Activated T-helper 17 cell treated with anti-CD3 and anti-CD28 coated beads, Interleukin-2, amount 50 U/mL, for 72 hours (primary cell): ENCODE results near the gene CACNG3. TPM values are rescaled to one million over a fixed set of nuclear protein-coding genes. Genes with fewer than 3 reads are reported as not detected.

ENCODE experiments used
- ATAC-seq: fragments of 150-1000 bp; cut with Tn5 transposase; replicated peaks from 2 replicates; pipeline ENCODE4 v1.10.0; 2021; ENCODE audit warnings: mild to moderate bottlenecking, moderate library complexity
- H3K27ac Mint-ChIP-seq: one replicate; pipeline ENCODE4 v1.8.0; 2022; ENCODE audit warnings: mixed read lengths
- H3K27me3 Mint-ChIP-seq: one replicate; pipeline ENCODE4 v1.8.0; 2022; ENCODE audit warnings: mixed read lengths
- H3K36me3 Mint-ChIP-seq: one replicate; pipeline ENCODE4 v1.8.0; 2022; ENCODE audit warnings: low read depth, mild to moderate bottlenecking, mixed read lengths
- H3K4me1 Mint-ChIP-seq: one replicate; pipeline ENCODE4 v1.8.0; 2022; ENCODE audit warnings: mixed read lengths
- H3K4me3 Mint-ChIP-seq: one replicate; pipeline ENCODE4 v1.8.0; 2022; ENCODE audit warnings: mild to moderate bottlenecking, mixed read lengths
- H3K9me3 Mint-ChIP-seq: one replicate; pipeline ENCODE4 v1.8.0; 2022; ENCODE audit warnings: mixed read lengths
- total RNA-seq, 2 donors: library from RNA; stranded (reverse); gene quantifications; one replicate each; pipeline ENCODE4 v1.2.3, GENCODE V29; 2022

CACNG3 gene
- total RNA-seq, 2 donors from 2014 or later = not detected

DNA sequence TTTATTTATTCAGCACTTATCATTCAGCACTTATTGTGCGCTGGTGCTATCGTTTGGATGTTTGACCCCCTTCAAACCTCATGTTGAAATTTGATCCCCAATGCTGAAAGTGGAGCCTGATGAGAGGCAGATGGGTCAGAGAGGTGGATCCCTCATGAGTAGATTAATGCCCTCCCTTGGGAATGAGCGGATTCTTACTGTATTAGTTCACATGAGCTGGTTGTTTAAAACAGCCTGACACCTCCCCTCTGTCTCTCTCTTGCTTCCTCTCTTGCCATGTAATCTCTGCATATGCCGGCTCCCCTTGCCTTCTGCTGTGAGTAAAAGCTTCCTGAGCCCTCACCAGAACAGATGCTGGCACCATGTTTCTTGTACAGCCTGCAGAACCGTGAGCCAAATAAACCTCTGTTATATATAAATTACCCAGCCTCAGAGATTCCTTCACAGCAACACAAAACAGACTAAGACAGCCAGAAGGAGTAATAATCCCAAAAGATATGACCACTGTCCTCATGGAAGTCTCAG lies 111.1 kb downstream of the CACNG3 start:
- Mint-ChIP-seq H3K27ac (no peak overlapping the region), H3K4me3 (no peak overlapping the region)

DNA sequence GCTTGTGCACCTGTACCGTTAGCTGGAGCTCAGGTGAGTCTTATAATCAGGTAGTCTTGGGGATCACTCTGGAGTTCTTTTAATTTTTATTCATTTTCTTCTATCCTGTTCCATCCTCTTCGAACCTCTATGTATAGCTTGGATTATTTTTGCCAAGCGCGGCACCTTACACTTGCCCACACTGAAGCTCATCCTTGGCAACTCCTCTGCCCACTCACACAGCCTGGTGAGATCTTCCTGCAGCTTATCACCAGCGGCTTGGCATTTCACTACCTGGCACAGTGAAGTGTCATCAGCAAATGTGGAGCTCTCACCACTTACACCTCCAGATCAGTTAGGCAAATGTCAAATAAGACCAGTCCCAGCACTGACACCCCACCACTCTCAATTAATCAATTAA lies 116.7 kb downstream of the CACNG3 start:
- H3K4me3 Mint-ChIP-seq = no peak overlapping the region
- peaks cover 6% of the 10 kb centered on the region for H3K27me3 Mint-ChIP-seq
- ATAC-seq = no peak
- H3K9me3 Mint-ChIP-seq = no peaks in the 10 kb centered on the region
- no peak overlapping the region for H3K27ac Mint-ChIP-seq
- H3K36me3 Mint-ChIP-seq = no peaks in the 10 kb centered on the region
- H3K4me1 Mint-ChIP-seq = no peaks in the 10 kb centered on the region

More for the DNA sequence above, 111.1 kb downstream of the CACNG3 start:
- no peaks in the 10 kb centered on the region for H3K36me3 Mint-ChIP-seq
- H3K27me3 Mint-ChIP-seq = peaks cover 17% of the 10 kb centered on the region
- ATAC-seq = no peak
- no peaks in the 10 kb centered on the region for H3K4me1 Mint-ChIP-seq
- H3K9me3 Mint-ChIP-seq = no peaks in the 10 kb centered on the region

DNA sequence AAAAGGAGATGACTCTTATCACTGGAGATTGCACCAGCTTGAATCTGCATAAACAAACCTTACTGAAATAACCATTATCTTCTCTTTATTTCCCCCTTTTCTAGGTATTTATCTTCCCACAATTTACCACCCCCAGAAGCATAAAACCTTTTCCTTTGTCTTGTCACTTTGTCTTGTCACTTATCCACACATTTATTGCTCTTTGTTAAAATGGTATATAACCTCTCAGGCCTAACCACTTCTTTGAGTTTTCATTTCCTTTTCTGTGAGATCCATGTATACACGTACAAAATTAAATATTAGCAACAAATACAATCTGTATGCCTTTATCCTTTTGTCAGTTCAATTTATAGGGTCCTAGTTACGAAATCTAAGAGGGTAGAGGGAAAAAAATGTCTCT lies 122.9 kb downstream of the CACNG3 start:
- no peak overlapping the region for H3K4me3 Mint-ChIP-seq
- no peaks in the 10 kb centered on the region for H3K4me1 Mint-ChIP-seq
- ATAC-seq = no peak
- peaks cover 16% of the 10 kb centered on the region for H3K9me3 Mint-ChIP-seq
- no peaks in the 10 kb centered on the region for H3K36me3 Mint-ChIP-seq
- H3K27ac Mint-ChIP-seq = no peak overlapping the region
- peaks cover 6% of the 10 kb centered on the region for H3K27me3 Mint-ChIP-seq

DNA sequence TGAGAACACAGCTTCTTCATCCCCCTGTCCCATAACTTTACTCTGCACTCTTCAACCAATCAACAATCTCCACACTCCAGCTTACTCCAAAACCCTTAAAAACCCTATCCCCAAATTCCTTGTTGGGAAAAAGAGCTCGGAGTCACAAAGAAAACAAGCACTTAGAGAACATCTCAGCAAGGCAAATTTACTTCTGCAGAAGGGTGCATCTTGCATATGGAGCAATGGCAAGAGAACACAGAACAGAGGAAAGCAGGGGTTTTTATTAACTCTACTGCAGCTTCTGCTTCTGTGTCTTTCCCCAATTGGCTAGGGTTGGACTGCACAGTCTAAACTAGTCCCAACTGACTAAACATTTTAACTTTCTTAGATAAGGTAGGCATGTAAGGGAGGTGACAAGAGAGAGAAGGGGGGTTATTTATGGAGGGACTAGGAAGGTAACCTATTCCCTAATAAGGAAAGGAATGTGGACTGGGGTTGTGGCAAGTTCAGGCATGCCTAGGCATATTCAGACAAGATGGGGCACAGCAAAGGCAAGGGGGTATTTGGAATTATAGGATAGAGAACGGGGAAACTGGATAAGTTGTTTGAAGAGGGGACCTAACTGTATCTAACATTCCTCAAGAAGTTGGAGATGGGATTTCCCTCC lies 125.5 kb downstream of the CACNG3 start:
- H3K9me3 Mint-ChIP-seq = peaks cover 16% of the 10 kb centered on the region
- no peak for ATAC-seq
- H3K36me3 Mint-ChIP-seq = no peaks in the 10 kb centered on the region
- H3K27ac Mint-ChIP-seq = no peak overlapping the region
- peaks cover 12% of the 10 kb centered on the region for H3K27me3 Mint-ChIP-seq
- no peaks in the 10 kb centered on the region for H3K4me1 Mint-ChIP-seq
- H3K4me3 Mint-ChIP-seq = no peak overlapping the region

DNA sequence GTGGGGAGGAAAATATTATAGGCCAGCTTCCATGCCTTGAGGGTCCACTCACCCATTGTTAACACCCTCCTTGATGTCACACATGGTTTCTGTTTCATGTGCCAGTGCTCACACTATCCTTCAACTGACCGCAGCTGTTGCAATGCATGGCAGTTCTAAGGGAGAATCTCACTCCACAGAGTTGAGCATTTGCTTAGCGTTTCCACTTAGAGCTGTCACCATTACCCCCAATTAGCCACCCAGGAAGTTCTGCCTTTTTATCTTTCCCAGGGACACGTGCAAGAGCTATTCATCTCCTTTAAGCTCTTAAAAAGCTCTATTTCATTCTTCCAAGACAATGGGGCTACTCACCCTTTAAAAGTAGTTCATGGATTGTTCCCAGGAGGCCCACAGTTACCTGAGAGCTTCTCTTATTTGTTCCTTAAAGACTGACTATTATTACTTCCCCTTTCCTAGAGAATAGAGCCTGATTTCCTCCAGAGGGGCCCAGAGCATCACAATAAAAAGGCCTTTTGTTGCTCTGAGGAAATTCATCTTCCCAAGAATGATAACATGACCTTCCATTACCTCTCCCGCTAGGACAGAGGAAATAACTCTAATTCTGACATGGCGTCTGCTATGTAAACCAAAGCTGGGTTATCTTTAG lies 126.8 kb downstream of the CACNG3 start:
- peaks cover 19% of the 10 kb centered on the region for H3K27me3 Mint-ChIP-seq
- no peaks in the 10 kb centered on the region for H3K36me3 Mint-ChIP-seq
- H3K27ac Mint-ChIP-seq = no peak overlapping the region
- H3K4me1 Mint-ChIP-seq = no peaks in the 10 kb centered on the region
- no peak for ATAC-seq
- H3K4me3 Mint-ChIP-seq = no peak overlapping the region
- H3K9me3 Mint-ChIP-seq = peaks cover 16% of the 10 kb centered on the region

DNA sequence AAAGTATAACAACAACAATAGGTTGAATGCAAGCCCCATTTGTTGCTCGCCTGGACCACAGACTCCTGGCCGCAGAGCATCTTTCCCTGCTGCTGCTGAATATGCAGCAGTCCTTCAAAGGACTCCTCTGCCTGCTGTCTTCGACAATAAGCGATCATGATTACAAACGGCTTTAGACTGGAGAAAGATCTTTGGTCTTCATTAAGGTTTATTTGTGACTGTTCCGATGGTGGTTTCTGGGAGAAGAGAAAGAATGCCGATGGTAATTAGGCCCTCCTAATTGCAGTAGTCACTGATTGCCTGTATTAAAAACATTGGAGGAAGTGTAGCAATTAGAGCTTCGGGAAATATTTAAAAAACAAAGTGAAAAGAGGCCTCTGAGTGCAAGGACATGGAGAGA lies 138.2 kb downstream of the CACNG3 start:
- H3K4me3 Mint-ChIP-seq = no peak overlapping the region
- no peak for ATAC-seq
- H3K4me1 Mint-ChIP-seq = no peaks in the 10 kb centered on the region
- peaks cover 37% of the 10 kb centered on the region for H3K27me3 Mint-ChIP-seq
- H3K36me3 Mint-ChIP-seq = no peaks in the 10 kb centered on the region
- no peaks in the 10 kb centered on the region for H3K9me3 Mint-ChIP-seq
- no peak overlapping the region for H3K27ac Mint-ChIP-seq

DNA sequence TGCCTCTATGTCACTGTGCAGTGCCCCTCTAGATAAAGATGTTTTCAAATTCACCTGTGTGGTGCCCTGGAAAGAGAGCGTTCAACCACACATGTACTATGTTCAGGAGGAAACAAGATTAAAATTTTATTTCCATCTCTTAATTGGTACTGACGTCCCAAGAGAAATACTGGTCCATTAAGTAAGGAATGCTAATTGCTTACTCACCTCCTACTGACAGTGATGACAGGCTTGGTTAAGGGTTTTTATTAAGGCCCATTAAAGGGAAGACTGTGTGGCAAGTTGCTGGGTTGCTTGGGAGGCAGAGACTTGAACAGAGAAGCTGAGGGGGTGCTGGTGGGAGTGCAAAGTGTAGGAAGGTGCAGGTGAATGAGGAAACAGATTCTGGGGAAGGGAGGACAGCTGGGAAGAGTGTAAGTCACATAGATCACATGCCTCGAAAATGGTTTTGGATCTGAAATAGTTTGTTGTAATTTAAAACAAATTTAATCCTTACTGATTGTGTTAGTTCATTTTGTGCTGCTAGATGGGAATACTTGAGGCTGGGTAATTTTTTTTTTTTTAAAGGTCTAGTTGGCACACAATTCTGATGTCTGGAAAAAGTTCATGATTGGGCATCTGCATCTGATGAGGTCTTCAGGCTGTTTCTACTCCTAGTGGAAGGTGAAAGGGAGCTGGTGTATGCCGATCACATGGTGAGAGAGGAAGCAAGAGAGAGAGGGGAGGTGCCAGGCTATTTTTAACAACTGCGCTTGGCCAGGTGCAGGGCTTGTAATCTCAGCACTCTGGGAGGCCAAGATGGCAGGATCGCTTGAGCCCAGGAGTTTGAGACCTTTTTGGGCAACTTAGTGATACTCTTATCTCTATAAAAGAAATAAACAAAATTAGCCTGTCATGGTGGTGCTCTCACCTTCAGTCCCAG lies 140.5 kb downstream of the CACNG3 start:
- Mint-ChIP-seq H3K27me3 (peaks cover 42% of the 10 kb centered on the region), H3K9me3 (no peaks in the 10 kb centered on the region), H3K27ac (no peak overlapping the region), H3K4me3 (no peak overlapping the region), H3K4me1 (no peaks in the 10 kb centered on the region), H3K36me3 (no peaks in the 10 kb centered on the region)
- no peak for ATAC-seq

DNA sequence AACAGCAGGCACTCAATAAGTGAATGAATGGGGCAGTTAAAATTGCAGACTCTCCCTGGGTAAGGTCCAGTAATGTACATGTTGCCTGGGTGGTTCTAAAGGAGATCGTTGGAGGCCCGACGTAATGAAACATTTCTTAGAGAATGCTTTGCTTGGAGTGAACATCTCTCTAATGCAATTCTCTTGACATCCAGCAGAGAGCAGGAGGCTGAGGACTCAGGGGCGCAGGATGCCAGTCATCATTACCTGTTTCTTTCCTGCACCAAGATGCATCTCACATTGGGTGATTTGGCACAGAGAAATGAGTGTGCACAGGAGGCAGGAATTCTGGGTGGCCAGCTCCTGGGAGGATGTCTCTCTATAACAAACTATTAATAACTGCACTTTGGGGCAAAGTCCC lies 152.9 kb downstream of the CACNG3 start:
- no peak for ATAC-seq
- no peak overlapping the region for H3K4me3 Mint-ChIP-seq

More for the DNA sequence above, 152.9 kb downstream of the CACNG3 start:
- no peaks in the 10 kb centered on the region for H3K36me3 Mint-ChIP-seq
- H3K9me3 Mint-ChIP-seq = no peaks in the 10 kb centered on the region
- peaks cover 8% of the 10 kb centered on the region for H3K27me3 Mint-ChIP-seq
- no peak overlapping the region for H3K27ac Mint-ChIP-seq
- no peaks in the 10 kb centered on the region for H3K4me1 Mint-ChIP-seq
